Measurements from ENCODE around the gene DDX49.
"Not testable (repeated sequence)": the region's sequence is repeated elsewhere in the genome, so short reads cannot be mapped to it uniquely, and the experiment has no call there.

Gene DDX49

DNA sequence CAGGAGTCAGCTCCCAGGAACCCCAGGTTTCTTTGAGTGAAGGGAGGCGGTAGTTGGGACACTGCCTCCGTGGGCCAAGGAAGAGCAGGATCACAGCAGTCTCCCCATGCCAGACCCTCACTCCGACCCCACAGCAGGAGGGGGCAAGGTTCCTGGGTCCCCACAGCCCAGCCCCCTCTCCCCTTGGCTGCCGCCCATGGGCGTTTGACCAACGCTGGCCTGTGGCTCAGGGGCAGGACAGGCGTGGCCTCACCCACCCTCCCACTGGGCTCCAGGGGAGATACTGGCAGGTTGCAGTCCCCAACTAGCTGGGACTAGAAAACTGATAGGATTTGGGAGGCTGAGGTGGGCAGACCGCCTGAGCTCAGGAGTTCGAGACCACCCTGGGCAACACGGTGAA, 9.5 kb upstream of the DDX49 start:
- ChIA-PET CTCF (no interaction called here), POLR2A (ENCODE audit: low non-redundant PET) (no interaction called here)
- TF ChIP-seq CTCF (conservative IDR thresholded peaks at IDR 0.05; ENCODE audit: low read depth), result no peak
- no peak for DNase-seq (ENCODE audit: low spot score)
- no peak overlapping the region for H3K27ac ChIP-seq

DNA sequence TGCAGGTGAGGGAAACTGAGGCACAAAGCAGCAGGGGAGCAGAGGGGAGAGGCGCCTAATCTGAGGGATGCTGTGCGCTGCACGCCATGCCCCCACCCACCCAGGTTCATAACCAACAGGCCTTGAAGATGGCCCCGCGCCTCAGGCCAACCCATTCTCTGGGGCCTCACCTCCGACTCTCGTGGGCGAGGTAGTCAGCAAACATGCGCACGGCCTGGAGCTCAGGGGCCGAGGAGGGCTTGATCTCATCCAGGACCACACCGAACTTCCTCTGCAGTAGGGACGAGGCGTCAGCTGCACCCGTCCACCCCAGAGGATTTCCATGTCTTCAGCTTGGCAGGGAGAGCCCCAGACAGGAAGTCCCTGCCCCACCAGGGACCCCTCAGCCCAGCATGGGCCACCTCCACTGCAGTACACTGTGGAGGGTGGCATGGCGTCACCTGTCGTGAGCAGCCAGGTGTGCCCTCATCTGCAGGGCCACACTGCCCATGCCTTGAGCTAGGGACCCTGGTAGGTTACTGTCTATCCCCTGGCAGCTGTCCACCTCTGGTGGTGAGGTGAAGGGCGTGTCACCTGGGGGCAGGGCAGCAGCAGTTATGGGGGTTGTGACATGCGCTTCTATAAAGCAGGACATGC, 8.6 kb upstream of the DDX49 start:
- no peak for DNase-seq (ENCODE audit: low spot score)
- H3K27ac ChIP-seq, result 0 out of 2 replicates have a peak overlapping the region, but pooled peaks have one; percentile 9
- no peak for TF ChIP-seq CTCF (conservative IDR thresholded peaks at IDR 0.05; ENCODE audit: low read depth)
- CTCF ChIA-PET, result interaction anchor here (0.6 kb wide), 1 partner anchor 12 kb away, joined by 3 read pairs; no protein-coding TSS in a partner anchor
- POLR2A ChIA-PET (ENCODE audit: low non-redundant PET), result no interaction called here

GRCh38 chr19:18912933-18913332, 6.6 kb upstream of the DDX49 start:
- H3K27ac ChIP-seq, result peak overlapping the region; percentile 1; the same call in 1 of the 2 replicates
- CTCF ChIA-PET, result no interaction called here
- POLR2A ChIA-PET (ENCODE audit: low non-redundant PET), result interaction anchor here (0.6 kb wide), 1 partner anchor 35 kb away, joined by 3 read pairs; no protein-coding TSS in a partner anchor
- no peak for TF ChIP-seq CTCF (conservative IDR thresholded peaks at IDR 0.05; ENCODE audit: low read depth)
- DNase-seq (ENCODE audit: low spot score), result no peak

DNA sequence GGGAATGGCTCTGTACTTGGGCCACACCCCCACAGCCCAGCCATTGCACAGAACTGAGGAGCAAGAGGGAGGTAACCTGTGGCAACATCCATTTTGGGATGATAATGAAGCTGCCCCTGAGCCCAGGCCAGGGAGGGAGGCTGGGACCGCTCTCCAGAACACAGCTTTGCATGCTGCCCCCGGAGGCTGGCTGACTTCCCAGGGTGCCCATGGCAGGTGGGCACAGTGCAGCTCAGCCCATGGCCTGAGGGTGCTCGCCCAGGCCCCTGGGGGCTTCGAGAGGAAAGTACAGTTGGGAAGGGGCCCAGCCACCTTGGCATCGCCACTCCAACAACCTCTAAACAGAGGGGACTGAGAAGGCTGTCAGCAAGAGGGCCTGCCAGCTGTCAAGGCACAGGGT, 6.0 kb upstream of the DDX49 start:
- no peak for TF ChIP-seq CTCF (conservative IDR thresholded peaks at IDR 0.05; ENCODE audit: low read depth)
- DNase-seq (ENCODE audit: low spot score), result no peak
- POLR2A ChIA-PET (ENCODE audit: low non-redundant PET), result no interaction called here
- CTCF ChIA-PET, result no interaction called here
- H3K27ac ChIP-seq, result peak overlapping the region; percentile 1; the same call in 1 of the 2 replicates

- peak overlapping the region; percentile 4; the same call in 1 of the 2 replicates for H3K27ac ChIP-seq
- ChIA-PET POLR2A (ENCODE audit: low non-redundant PET) (no interaction called here), CTCF (no interaction called here)
- TF ChIP-seq CTCF (conservative IDR thresholded peaks at IDR 0.05; ENCODE audit: low read depth), result no peak; the same call in 1 of the 2 replicates
- no peak for DNase-seq (ENCODE audit: low spot score)
Observed at GRCh38 chr19:18915639-18916038, 3.9 kb upstream of the DDX49 start.

- DNase-seq (ENCODE audit: low spot score); POLR2A ChIA-PET (ENCODE audit: low non-redundant PET): not testable (repeated sequence)
- peak overlapping the region; percentile 4; the same call in 1 of the 2 replicates for H3K27ac ChIP-seq
- CTCF ChIA-PET, result interaction anchor here (0.6 kb wide), 1 partner anchor 529 kb away, joined by 5 read pairs; no protein-coding TSS in a partner anchor
Observed at GRCh38 chr19:18917593-18917992, 1.9 kb upstream of the DDX49 start.

DNA sequence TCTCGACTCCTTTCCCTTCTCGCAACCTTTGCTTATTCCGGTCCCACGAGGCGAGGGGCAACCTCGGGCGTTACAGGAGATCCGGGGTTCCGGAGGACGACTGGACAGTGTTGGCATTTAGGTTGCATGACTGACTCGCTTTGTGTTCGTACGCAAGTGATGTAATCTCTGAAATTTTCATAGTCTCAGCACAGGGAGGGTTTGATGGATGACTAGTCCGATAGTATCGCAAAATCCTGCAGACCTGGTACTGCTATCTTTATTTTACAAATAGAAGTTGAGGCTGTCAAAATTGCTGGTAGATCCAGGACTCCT, 342 bp downstream of the DDX49 start:
- ChIA-PET CTCF (interaction anchor here (0.7 to 2.5 kb wide), 3 partner anchors 20 to 152 kb away, joined by 3 to 8 read pairs (median 3); no protein-coding TSS in a partner anchor), POLR2A (ENCODE audit: low non-redundant PET) (interaction anchor here (0.8 to 1.1 kb wide), 3 partner anchors 9 to 326 kb away, joined by 3 to 4 read pairs (median 3); no protein-coding TSS in a partner anchor)
- no peak for DNase-seq (ENCODE audit: low spot score)
- peak overlapping the region; percentile 84 for H3K27ac ChIP-seq
- no peak for TF ChIP-seq CTCF (conservative IDR thresholded peaks at IDR 0.05; ENCODE audit: low read depth)

Measured in RWPE1 (cell line).